Neural crest cell (in vitro differentiated cells): ENCODE data around the gene VTN. TPM values are rescaled to one million over a fixed set of nuclear protein-coding genes. Genes with fewer than 3 reads are reported as not detected.

Source experiments
- DNase-seq: peaks from one replicate; pipeline ENCODE4 v3.0.0; 2021; ENCODE audit warnings: low read depth, mixed read lengths, low spot score
- H3K27ac Mint-ChIP-seq: one replicate; pipeline ENCODE4 v1.8.0; 2021; ENCODE audit warnings: mild to moderate bottlenecking, mixed read lengths; ENCODE audit not compliant: unreplicated experiment
- H3K27me3 Mint-ChIP-seq: 2 replicates; pipeline ENCODE4 v1.8.0; 2021; ENCODE audit warnings: low read depth, mild to moderate bottlenecking, mixed read lengths
- H3K36me3 Mint-ChIP-seq: 2 replicates; pipeline ENCODE4 v1.8.0; 2021; ENCODE audit warnings: low read depth, mild to moderate bottlenecking, mixed read lengths
- H3K4me1 Mint-ChIP-seq: 2 replicates; pipeline ENCODE4 v1.8.0; 2021; ENCODE audit warnings: mixed read lengths
- H3K4me3 Mint-ChIP-seq: one replicate; pipeline ENCODE4 v1.8.0; 2021; ENCODE audit warnings: mild to moderate bottlenecking, mixed read lengths
- H3K9me3 Mint-ChIP-seq: 2 replicates; pipeline ENCODE4 v1.8.0; 2021; ENCODE audit warnings: mixed read lengths
- CTCF ChIP-seq: fragments of 200-600 bp; sonication (generic); conservative IDR thresholded peaks from 2 replicates; pipeline ENCODE4 v1.5.0; 2021; ENCODE audit warnings: antibody characterized with exemption, mild to moderate bottlenecking
- total RNA-seq: library from RNA; stranded (reverse); gene quantifications from 2 replicates; pipeline ENCODE4 v1.2.1, GENCODE V29; 2021

VTN gene
- total RNA-seq, 1 donor from 2014 or later, result 0.40 TPM

DNA sequence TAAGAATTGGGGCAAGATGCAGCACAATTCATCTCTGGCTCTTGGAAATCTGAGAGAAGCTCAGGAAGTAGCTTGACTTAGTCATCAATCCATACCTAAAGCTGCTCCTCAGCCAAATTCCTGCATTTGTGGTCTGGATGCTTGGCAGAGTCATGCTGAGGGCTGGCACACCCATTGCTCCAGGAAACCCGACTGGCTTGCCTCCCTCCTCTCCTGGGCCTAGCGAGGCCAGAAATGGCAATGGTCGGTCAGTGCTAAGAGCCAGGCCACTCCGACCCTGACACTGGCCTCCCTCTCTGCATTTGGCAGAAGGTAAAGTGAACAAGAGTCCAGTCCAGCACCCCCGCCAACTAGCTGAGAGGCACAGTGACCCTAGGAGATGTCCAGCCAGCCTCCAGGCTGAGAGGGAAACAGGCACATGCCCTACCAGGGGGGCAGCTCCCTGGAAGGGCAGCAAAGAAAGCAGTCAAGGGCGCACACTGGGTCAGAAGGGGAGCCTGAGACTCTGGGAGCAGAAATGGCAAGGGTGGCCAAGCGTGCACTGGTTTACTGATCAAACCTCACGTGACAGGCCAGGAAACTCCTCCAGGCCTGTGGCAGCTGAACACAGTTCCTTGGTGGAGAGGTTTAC is 22.7 kb downstream of the VTN start:
- Mint-ChIP-seq H3K27me3 (no peaks in the 10 kb centered on the region), H3K4me1 (no peaks in the 10 kb centered on the region), H3K36me3 (peaks cover 10% of the 10 kb centered on the region), H3K27ac (peak overlapping the region; percentile 27), H3K9me3 (no peaks in the 10 kb centered on the region), H3K4me3 (no peak overlapping the region)
- no peak for DNase-seq
- no peak for TF ChIP-seq CTCF

GRCh38 chr17:28346746-28347246 is 23.3 kb downstream of the VTN start:
- no peaks in the 10 kb centered on the region for H3K4me1 Mint-ChIP-seq
- DNase-seq, result no peak
- no peaks in the 10 kb centered on the region for H3K27me3 Mint-ChIP-seq
- H3K4me3 Mint-ChIP-seq, result no peak overlapping the region
- H3K36me3 Mint-ChIP-seq, result peaks cover 12% of the 10 kb centered on the region
- H3K27ac Mint-ChIP-seq, result no peak overlapping the region
- H3K9me3 Mint-ChIP-seq, result no peaks in the 10 kb centered on the region
- peak; percentile 43 for TF ChIP-seq CTCF

DNA sequence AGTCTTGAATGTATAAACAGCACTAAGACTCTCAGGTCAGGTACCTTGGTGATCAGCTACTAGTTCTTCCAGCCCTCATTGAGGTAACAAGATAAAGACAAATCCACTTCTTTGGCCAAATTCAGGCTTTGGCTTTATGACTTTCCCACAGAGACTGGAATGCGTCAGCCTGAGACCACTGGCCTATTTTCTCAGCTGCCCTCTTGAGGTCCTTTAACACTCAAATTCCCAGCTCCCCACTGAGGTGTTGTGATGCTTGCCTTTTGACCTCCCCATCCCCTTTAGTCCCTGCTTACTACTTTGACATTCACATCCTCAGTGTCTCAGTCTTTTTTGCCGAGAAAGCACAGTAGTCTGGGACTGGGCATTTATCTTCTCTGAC is 23.9 kb downstream of the VTN start:
- Mint-ChIP-seq H3K27me3 (no peaks in the 10 kb centered on the region), H3K36me3 (peaks cover 10% of the 10 kb centered on the region), H3K4me1 (no peaks in the 10 kb centered on the region), H3K4me3 (no peak overlapping the region), H3K9me3 (no peaks in the 10 kb centered on the region), H3K27ac (no peak overlapping the region)
- no peak for TF ChIP-seq CTCF
- DNase-seq, result no peak

- no peak overlapping the region for H3K4me3 Mint-ChIP-seq
- H3K4me1 Mint-ChIP-seq, result no peaks in the 10 kb centered on the region
- TF ChIP-seq CTCF, result no peak
- H3K9me3 Mint-ChIP-seq, result no peaks in the 10 kb centered on the region
- H3K27ac Mint-ChIP-seq, result no peak overlapping the region
- no peaks in the 10 kb centered on the region for H3K27me3 Mint-ChIP-seq
- no peak for DNase-seq
- H3K36me3 Mint-ChIP-seq, result peaks cover 5% of the 10 kb centered on the region
Measured at GRCh38 chr17:28345419-28346198, 24.5 kb downstream of the VTN start.

GRCh38 chr17:28344435-28344901 is 25.6 kb downstream of the VTN start:
- Mint-ChIP-seq H3K9me3 (no peaks in the 10 kb centered on the region), H3K36me3 (peaks cover 5% of the 10 kb centered on the region)

More at GRCh38 chr17:28344435-28344901, 25.6 kb downstream of the VTN start:
- H3K4me3 Mint-ChIP-seq, result peak overlapping the region; percentile 19
- H3K27ac Mint-ChIP-seq, result no peak overlapping the region
- TF ChIP-seq CTCF, result no peak
- no peaks in the 10 kb centered on the region for H3K4me1 Mint-ChIP-seq
- no peak for DNase-seq
- no peaks in the 10 kb centered on the region for H3K27me3 Mint-ChIP-seq
